K562 (cell line): ENCODE data around the gene NPTXR. TPM values are rescaled to one million over a fixed set of nuclear protein-coding genes. Genes with fewer than 3 reads are reported as not detected.

Experiments used
- ATAC-seq: fragments of 200-7000 bp; cut with Tn5 transposase; 3 replicates; pipeline ENCODE4 v1.9.1; 2020; ENCODE audit warnings: moderate library complexity
- BruUV-seq: library from RNA; stranded (reverse); fragments of 400-500 nt; replicated peaks from 2 replicates; lab custom pipeline; 2021; lab: Mats Ljungman, UMichigan
- CTCF ChIA-PET: fragments of 300-600 bp; formaldehyde crosslinking; extraction: SDS; loops from one replicate; lab custom pipeline; 2021; ENCODE audit warnings: low intra/inter-chr PET ratio; lab: Yijun Ruan, JAX
- POLR2A ChIA-PET: fragments of 300-600, 350-650 bp; sonication (Branson Sonifier 250); formaldehyde crosslinking; extraction: SDS; loops from one replicate; lab custom pipeline; 2021; ENCODE audit warnings: antibody characterized with exemption, inconsistent platforms; lab: Yijun Ruan, JAX
- DNase-seq, 4 experiments: peaks; one replicate each; pipeline versions ENCODE4 v3.0.0 to v3.0.0-alpha.2; 2011 to 2018; ENCODE audit warnings: low spot score in 3 of 4, mixed read lengths in 3 of 4; ENCODE audit errors: extremely low read depth in 1 of 4
- FAIRE-seq: peaks from 2 replicates; lab custom pipeline; 2011; peaks lifted over from hg19 to GRCh38; lab: Jason Lieb, UNC
- H2AFZ ChIP-seq: 2 replicates; pipeline ENCODE4 v1.6.0; 2011; ENCODE audit warnings: low read depth, low read length, control low read depth, inconsistent platforms
- H3K27ac ChIP-seq: fragments of 200-600 bp; 3 replicates; pipeline ENCODE4 v1.8.0; 2011; ENCODE audit warnings: low read depth, mild to moderate bottlenecking, control low read depth, inconsistent platforms, low read length, moderate library complexity, mixed read lengths; ENCODE audit errors: extremely low read depth
- H3K27me3 ChIP-seq, 2 experiments: fragments of 300-600 bp in 1 of 2; 2 replicates in 1 of 2; 3 replicates in 1 of 2; pipeline versions ENCODE4 v1.6.0 to v1.8.0; 2011; ENCODE audit warnings: inconsistent platforms in 2 of 2, low read length in 2 of 2, mild to moderate bottlenecking in 1 of 2, mixed read lengths in 1 of 2, moderate library complexity in 1 of 2; ENCODE audit not compliant: control insufficient read depth in 2 of 2, insufficient read depth in 2 of 2
- H3K36me3 ChIP-seq: fragments of 300-600 bp; 3 replicates; pipeline ENCODE4 v1.8.0; 2011; ENCODE audit warnings: mild to moderate bottlenecking, low read length, inconsistent platforms; ENCODE audit not compliant: control insufficient read depth, insufficient read depth
- H3K4me1 ChIP-seq, 2 experiments: fragments of 200-600 bp in 1 of 2; replicated peaks in 1 of 2; 2 replicates in 1 of 2; 3 replicates in 1 of 2; pipeline versions ENCODE4 v1.5.1 to v1.8.0; 2011; ENCODE audit warnings: inconsistent platforms in 2 of 2, low read length in 2 of 2, mild to moderate bottlenecking in 1 of 2, mixed read lengths in 1 of 2, moderate library complexity in 1 of 2; ENCODE audit not compliant: control insufficient read depth in 2 of 2, insufficient read depth in 2 of 2
- H3K4me2 ChIP-seq: 2 replicates; pipeline ENCODE4 v1.6.1; 2011; ENCODE audit warnings: low read length, control low read depth, inconsistent platforms, mixed read lengths; ENCODE audit not compliant: insufficient read depth
- H3K4me3 ChIP-seq: fragments of 200-600 bp; sonication (generic), shearing (Covaris generic); 2 replicates; pipeline ENCODE4 v1.5.1; 2016; ENCODE audit warnings: control low read depth, inconsistent platforms
- H3K79me2 ChIP-seq: fragments of 200-600 bp; 3 replicates; pipeline ENCODE4 v1.8.0; 2011; ENCODE audit warnings: low read length, inconsistent platforms; ENCODE audit not compliant: control insufficient read depth, insufficient read depth
- H3K9ac ChIP-seq, 2 experiments: 2 replicates each; pipeline versions ENCODE4 v1.6.0 to v1.6.1; 2011; ENCODE audit warnings: low read depth in 2 of 2, low read length in 2 of 2, control low read depth in 1 of 2, inconsistent platforms in 1 of 2, mild to moderate bottlenecking in 1 of 2, mixed read lengths in 1 of 2; ENCODE audit not compliant: insufficient read depth in 1 of 2
- H3K9me1 ChIP-seq: one replicate; pipeline ENCODE4 v1.6.0; 2011; ENCODE audit warnings: inconsistent platforms, mild to moderate bottlenecking, low read length, moderate library complexity; ENCODE audit not compliant: control insufficient read depth, insufficient read depth
- H3K9me3 ChIP-seq: replicated peaks from 2 replicates; pipeline ENCODE4 v1.5.1; 2011; ENCODE audit warnings: low read depth, low read length, inconsistent platforms; ENCODE audit not compliant: control insufficient read depth, insufficient read depth
- H4K20me1 ChIP-seq: replicated peaks from 2 replicates; pipeline ENCODE4 v1.6.1; 2011; ENCODE audit warnings: low read length, inconsistent platforms, mixed read lengths; ENCODE audit not compliant: control insufficient read depth, insufficient read depth
- CEBPB ChIP-seq: fragments of 450-650 bp; IDR thresholded peaks from 2 replicates; pipeline ENCODE4 v1.6.1; 2016; ENCODE audit warnings: missing genetic modification characterization, missing compliant biosample characterization
- CHD7 ChIP-seq: fragments of 200-600 bp; sonication (generic); IDR thresholded peaks from one replicate; pipeline ENCODE4 v1.6.1; 2012; ENCODE audit warnings: mild to moderate bottlenecking, low read depth, low read length, inconsistent platforms
- MEIS2 ChIP-seq: fragments of 450-650 bp; IDR thresholded peaks from 2 replicates; pipeline ENCODE4 v1.6.1; 2014; ENCODE audit warnings: mild to moderate bottlenecking; ENCODE audit not compliant: partially characterized antibody
- RCOR1 ChIP-seq, 2 experiments: IDR thresholded peaks; 2 replicates each; pipeline ENCODE4 v1.6.1; 2012; ENCODE audit warnings: low read depth in 2 of 2, low read length in 2 of 2, borderline replicate concordance in 1 of 2, improper control_type of control experiment in 1 of 2
- SUPT5H ChIP-seq: fragments of 450-650 bp; IDR thresholded peaks from 2 replicates; pipeline ENCODE4 v1.6.1; 2016
- ZNF121 ChIP-seq: sonication (generic); formaldehyde crosslinking; conservative IDR thresholded peaks from 2 replicates; pipeline ENCODE4 v1.8.0; 2022; ENCODE audit warnings: missing genetic modification reagents
- WGBS: fragments of 100-300 bp; shearing (Covaris generic); methylation state at CpG from one replicate; pipeline ENCODE4 v1.1.6; 2016; ENCODE audit warnings: low coverage, mixed read lengths; ENCODE audit not compliant: insufficient coverage; ENCODE audit errors: missing lambda C conversion rate; 5-methylcytosine and 5-hydroxymethylcytosine counted together
- in situ Hi-C: fragments of 300-500 bp; cut with MboI; formaldehyde crosslinking; loops from 4 replicates; pipeline ENCODE4 v1.15.0; 2018; ENCODE audit warnings: inconsistent platforms, mixed read lengths
- intact Hi-C: fragments of 100-400 bp; cut with micrococcal nuclease; formaldehyde crosslinking; loops from 2 replicates; pipeline ENCODE4 v1.14.2; 2022
- polyA plus RNA-seq, 8 experiments: library from polyadenylated mRNA; depleted of rRNA in 4 of 8; stranded (reverse) in 5 of 8; unstranded in 3 of 8; fragments of >200 nt; fragmentation: Nextera tagmentation in 2 of 8; fragmentation: Illumina TruSeq in 1 of 8; extraction: Ambion mirVana in 2 of 8; extraction: Trizol in 1 of 8; gene quantifications; 2 replicates each; pipeline versions ENCODE4 v1.2.1 to v1.2.3, GENCODE V29; 2011 to 2014; ENCODE audit warnings: inconsistent platforms in 1 of 8, missing spikeins in 1 of 8
- total RNA-seq, 7 experiments: library from RNA; depleted of rRNA in 6 of 7; stranded (reverse); fragments of >200 nt in 6 of 7; fragmentation: Illumina TruSeq in 2 of 7; extraction: Trizol in 2 of 7; gene quantifications; 2 replicates each; pipeline versions ENCODE4 v1.2.1 to v1.2.3, GENCODE V29; 2011 to 2021; ENCODE audit warnings: low replicate concordance in 1 of 7

NPTXR gene
- total and polyA plus RNA-seq, 9 of the 15 experiments (the other 6 are each of a cell fraction or from before 2014, with no cell fraction given), result 0.01 to 3.1 (median 1.1) TPM

- H3K36me3 ChIP-seq, result no peaks in the 10 kb centered on the region
- H3K27ac ChIP-seq, result no peak overlapping the region
- ATAC-seq (no peak), DNase-seq (no peak), FAIRE-seq (no peak)
- 13% methylated on average over 3 of the region's 3 CpGs for WGBS
- ChIA-PET CTCF (no interaction called here), POLR2A (interaction anchor here (1.8 kb wide), 1 partner anchor 10 kb away, joined by 5 read pairs; the partner anchor contains the start of gene NPTXR)
- no peak overlapping the region for H3K9ac ChIP-seq
- no peak overlapping the region for H3K4me3 ChIP-seq
- H2AFZ ChIP-seq, result no peak overlapping the region
- H4K20me1 ChIP-seq, result no peaks in the 10 kb centered on the region
- BruUV-seq, result no TSS peak
- no peaks in the 10 kb centered on the region for H3K79me2 ChIP-seq
- H3K4me1 ChIP-seq, result peaks cover 4 to 8% of the 10 kb centered on the region in 2 experiments; a peak in 2 of 5 replicates
- no peak overlapping the region for H3K4me2 ChIP-seq
- TF ChIP-seq CEBPB (tag), result no peak
- no peak for TF ChIP-seq CHD7
- TF ChIP-seq RCOR1 (IDR thresholded peaks at IDR 0.05; ENCODE audit: borderline replicate concordance in 1 of 2, low read depth in 2 of 2, low read length in 2 of 2), result no peak
- TF ChIP-seq ZNF121 (CRISPR knock-in tag), result no peak
- no peak for TF ChIP-seq MEIS2
- TF ChIP-seq SUPT5H, result no peak
- intact Hi-C loops (no loop called here), in situ Hi-C loops (no loop called here)
- H3K27me3 ChIP-seq, result no peaks in the 10 kb centered on the region
- no peaks in the 10 kb centered on the region for H3K9me3 ChIP-seq
- no peaks in the 10 kb centered on the region for H3K9me1 ChIP-seq
Measured at GRCh38 chr22:38833061-38833460, 10.8 kb downstream of the NPTXR start.
